ENCODE results near the gene ACAD9. TPM values are rescaled to one million over a fixed set of nuclear protein-coding genes. Genes with fewer than 3 reads are reported as not detected.
A peak's percentile ranks its signal among the peaks of the same experiment; 100 is the strongest.
"Not testable (repeated sequence)": the region's sequence is repeated elsewhere in the genome, so short reads cannot be mapped to it uniquely, and the experiment has no call there.

The ACAD9 gene
- total RNA-seq (2014; rRNA removed; shearing (Covaris generic)), result 34.5 and 35.8 TPM in 2 replicates

DNA sequence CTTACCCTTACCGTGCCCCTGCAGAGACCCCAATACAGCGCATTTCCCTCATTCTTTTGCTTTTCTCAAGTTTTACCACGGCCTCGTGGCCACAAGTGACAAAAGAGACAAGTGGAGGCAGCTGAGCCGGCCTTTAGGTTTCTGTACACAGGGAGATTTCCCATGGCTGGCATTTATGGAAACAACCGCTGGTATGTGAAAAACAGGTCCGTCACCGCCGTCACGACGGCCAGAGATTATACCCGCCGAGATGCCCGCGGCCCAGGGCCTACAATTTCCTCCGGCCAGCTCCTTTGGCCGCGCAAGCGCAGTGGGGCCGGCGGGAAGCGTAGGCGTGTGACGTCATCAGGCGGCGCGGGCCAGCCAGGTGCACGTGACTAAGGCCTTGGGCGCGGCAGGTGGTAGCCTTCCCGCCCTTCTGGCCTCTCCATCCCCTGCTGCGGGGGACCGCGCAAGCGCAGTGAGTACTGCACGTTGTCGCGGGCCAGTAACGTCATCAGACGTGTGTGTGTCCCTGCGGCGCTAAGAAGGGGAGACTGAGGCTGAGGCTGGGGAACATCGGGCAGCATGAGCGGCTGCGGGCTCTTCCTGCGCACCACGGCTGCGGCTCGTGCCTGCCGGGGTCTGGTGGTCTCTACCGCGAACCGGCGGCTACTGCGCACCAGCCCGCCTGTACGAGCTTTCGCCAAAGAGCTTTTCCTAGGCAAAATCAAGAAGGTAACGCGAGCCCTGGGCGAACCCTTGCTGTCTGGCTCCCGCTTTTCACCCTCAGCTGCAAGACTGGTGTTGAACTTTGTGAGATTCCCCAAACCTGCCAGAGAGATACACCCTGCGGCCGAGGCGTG is at the start of gene ACAD9:
TSS of gene ACAD9 (plus strand) at position 496 of the 845 bp plus-strand sequence. CDS start at position 568, 72 bp downstream.
- H3K9me3 ChIP-seq (replicated peaks), result no peaks in the 10 kb centered on the region
- peak within 1 kb of the TSS; percentile 95 for H3K27ac ChIP-seq
- peak; percentile 97 to 98 for DNase-seq
- H3K27me3 ChIP-seq, result no peaks in the 10 kb centered on the region
- peak within 1 kb of the TSS; percentile 85 for H3K4me3 ChIP-seq
- no peaks in the 10 kb centered on the region for H3K4me1 ChIP-seq
- peaks cover under 1% of the 10 kb centered on the region for H3K36me3 ChIP-seq

DNA sequence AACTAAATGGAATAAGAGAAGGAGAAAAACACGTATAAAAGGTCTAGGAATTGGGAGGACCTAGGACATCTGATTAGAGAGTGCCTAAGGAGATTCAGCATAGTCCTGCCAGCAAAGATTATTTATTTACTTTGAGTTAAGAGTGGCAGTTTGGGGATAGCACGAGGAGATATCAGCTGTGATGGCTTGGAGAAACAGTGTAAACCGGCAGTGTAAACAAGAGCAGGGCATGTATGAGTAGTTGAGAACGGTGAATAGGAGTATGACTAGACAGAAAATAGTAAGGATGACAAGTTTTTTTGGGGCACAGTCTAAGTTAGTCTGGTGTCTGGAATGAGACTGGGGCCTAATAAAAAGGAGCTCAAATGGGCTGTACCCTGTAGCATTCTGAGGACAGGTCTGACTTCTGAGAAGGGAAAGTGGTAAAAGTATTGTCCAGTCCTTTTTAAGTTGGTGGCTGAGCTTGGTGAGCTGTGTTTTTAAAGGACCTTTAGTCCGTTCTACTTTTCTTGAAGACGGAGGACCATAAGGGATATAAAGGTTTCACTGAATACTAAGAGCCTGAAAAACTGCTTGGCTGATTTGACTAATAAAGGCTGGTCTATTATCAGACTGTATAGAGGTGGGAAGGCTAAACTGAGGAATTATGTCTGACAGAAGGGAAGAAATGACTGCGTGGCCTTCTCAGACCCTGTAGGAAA is 49.3 kb upstream of the ACAD9 start:
- H3K27me3 ChIP-seq; H3K9me3 ChIP-seq (replicated peaks); H3K36me3 ChIP-seq; H3K4me1 ChIP-seq; H3K4me3 ChIP-seq; DNase-seq; H3K27ac ChIP-seq: not testable (repeated sequence)

DNA sequence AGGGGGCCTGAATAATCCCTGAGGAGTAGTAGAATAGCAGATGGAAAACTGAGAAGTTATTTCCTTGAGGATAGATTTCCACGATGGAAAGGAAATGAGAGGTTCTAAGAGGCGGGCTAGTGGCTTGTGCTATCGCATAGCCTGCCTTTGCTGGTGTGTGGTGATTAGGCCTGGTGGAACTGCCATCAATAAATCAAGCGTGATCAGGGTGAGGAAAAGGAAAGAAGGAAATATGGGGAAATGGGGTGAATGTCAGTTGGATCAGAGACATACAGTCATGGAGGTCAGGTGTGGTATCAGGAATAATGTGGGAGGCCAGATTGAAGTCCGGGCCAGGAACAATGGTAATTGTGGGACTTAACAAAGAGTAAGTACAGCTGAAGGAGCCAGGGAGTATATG is 48.7 kb upstream of the ACAD9 start:
- H3K36me3 ChIP-seq; H3K9me3 ChIP-seq (replicated peaks); H3K27me3 ChIP-seq; H3K4me3 ChIP-seq; H3K27ac ChIP-seq; H3K4me1 ChIP-seq; DNase-seq: not testable (repeated sequence)

DNA sequence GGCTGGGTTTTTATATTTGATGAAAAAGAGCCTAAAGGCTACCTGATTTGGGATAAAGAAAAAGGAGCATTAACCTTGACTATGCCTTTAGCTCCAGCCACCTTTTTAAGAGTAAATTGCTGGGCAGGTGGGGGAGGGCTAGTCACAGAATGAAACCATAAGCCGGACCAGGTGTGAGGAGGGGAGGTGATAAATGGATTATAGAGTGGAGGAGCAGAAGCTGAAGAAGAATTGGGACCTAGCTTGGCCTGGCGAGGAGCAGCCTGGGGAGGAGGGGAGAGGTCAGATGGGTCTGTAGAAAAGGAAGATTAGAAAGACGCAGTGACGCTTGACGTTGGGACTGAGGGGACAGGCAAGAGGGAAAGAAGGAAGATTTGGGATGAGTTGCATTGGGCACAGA is 46.4 kb upstream of the ACAD9 start:
- not testable (repeated sequence) for DNase-seq; H3K27me3 ChIP-seq; H3K27ac ChIP-seq; H3K4me3 ChIP-seq; H3K4me1 ChIP-seq; H3K9me3 ChIP-seq (replicated peaks); H3K36me3 ChIP-seq

DNA sequence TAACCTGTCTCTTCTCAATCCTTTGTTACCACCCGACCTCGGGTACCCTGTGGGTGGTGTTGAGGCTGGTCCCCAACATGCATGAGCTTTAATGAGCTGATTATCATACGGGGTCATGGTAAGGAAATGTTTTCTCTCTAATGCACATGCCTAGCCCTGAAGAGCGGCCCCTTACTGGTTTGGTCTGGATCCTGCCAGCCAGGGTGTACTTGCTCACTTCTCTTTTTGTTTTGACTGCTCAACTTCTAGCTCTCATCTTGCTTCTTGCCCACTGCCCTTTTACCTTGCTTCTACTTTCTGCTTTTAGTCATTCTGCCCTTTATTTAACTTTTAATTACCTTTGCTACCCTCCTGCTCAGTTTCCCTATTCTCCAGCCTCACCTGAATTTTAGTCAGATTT is 44.3 kb upstream of the ACAD9 start:
- H3K27me3 ChIP-seq, result no peaks in the 10 kb centered on the region
- H3K4me3 ChIP-seq, result no peak overlapping the region
- no peaks in the 10 kb centered on the region for H3K4me1 ChIP-seq
- H3K9me3 ChIP-seq (replicated peaks), result no peaks in the 10 kb centered on the region
- no peak overlapping the region for H3K27ac ChIP-seq
- DNase-seq, result no peak
- no peaks in the 10 kb centered on the region for H3K36me3 ChIP-seq

DNA sequence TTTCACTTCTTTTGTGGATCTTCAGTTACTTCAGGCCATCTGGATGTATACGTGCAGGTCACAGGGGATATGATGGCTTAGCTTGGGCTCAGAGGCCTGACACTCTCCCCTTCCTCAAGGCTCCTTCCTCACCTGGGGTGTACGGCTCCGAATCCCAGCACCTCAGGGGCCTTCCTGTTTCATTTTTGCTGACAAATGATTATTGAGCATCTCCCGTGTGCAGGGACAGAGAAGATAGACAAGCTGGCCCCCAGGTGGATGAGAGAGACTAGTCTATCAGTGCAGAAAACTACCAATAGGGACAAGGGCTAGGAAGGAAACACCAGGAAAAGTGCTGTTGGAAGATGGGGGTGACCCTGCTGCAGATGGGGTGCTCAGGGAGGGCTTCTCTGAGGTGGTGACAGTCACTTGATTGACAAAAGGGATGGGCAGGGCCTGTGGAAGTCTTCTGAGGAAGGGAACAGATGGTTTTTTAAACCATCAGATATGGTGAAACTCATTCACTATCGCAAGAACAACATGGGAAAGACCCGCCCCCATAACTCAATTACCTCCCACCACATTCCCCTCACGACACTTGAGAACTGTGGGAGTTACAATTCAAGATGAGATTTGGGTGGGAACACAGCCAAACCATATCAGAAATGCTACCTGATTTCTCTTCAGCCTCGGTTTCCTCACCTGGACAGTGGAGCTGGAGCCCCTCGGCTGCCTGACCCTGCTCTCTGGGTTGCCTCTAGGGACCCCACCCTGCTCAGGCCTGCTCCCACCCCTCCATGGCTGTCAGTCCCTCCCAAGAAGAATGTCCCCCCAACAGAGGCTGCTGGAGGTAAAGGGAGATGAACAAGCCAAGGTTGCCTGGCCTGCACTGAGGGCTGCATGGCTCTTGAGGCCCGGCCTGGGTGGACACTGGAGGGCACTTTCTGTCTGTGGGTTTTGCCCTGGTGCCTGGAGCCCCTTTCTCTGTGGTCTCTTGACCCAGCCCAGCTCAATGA is 37.2 kb upstream of the ACAD9 start:
- Histone ChIP-seq H3K9me3 (replicated peaks) (no peaks in the 10 kb centered on the region), H3K27me3 (no peaks in the 10 kb centered on the region), H3K27ac (no peak overlapping the region), H3K36me3 (no peaks in the 10 kb centered on the region), H3K4me3 (no peak overlapping the region), H3K4me1 (no peaks in the 10 kb centered on the region)
- no peak for DNase-seq

DNA sequence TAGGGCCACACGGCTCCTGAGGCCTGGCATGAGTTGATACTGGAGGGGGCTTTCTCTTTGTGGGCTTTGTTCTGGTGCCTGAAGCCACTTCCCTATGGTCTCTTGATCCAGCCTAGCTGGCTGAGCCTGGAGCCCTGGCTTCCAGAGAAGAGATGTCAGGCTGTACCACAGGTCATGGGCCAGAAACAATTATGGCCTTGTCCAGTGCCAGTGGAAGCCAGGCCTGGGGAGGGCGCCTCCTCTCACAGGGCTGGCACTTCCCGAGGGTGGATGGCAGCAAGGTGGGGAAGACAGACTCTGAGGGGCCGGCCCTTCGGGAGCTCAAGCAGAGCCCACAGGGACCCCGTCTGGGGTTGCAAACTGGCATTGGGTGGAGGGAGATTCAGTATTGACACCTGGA is 34.9 kb upstream of the ACAD9 start:
- Histone ChIP-seq H3K4me1 (no peaks in the 10 kb centered on the region), H3K27me3 (no peaks in the 10 kb centered on the region), H3K9me3 (replicated peaks) (no peaks in the 10 kb centered on the region), H3K36me3 (no peaks in the 10 kb centered on the region), H3K4me3 (no peak overlapping the region), H3K27ac (no peak overlapping the region)
- no peak for DNase-seq

DNA sequence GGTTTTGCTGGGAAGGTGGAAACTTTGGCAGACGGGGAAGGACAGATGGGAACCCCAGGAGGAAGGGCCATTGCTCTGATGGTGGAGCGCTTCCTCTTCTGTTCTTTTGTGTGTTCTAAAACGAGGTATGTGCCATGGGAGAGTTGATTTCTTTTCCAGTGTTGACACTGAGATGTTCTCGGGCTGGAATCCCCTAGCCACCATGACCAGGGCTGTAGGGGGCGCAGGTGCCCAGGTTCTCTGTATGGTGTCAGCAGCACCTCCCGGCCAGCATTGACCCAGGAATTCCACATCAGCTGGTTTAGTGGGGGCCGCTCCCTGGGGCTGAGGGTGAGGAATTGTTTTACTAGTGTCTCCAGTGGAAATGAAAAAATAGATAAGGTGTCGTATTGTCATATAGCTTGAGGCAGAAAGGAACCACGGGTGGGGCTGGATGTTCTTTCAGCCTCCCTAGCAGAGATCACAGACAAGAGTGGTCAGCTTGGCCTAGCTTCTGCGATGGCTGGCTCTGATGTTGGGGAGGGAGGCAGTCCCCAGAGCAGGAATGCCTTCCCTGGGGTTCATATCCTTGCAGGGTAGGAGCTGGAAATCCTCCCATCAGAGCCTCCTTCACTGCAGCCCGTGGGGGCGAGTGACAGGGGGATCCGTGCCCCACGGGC is 34.2 kb upstream of the ACAD9 start:
- Histone ChIP-seq H3K36me3 (no peaks in the 10 kb centered on the region), H3K4me1 (no peaks in the 10 kb centered on the region), H3K4me3 (no peak overlapping the region), H3K27ac (no peak overlapping the region), H3K27me3 (no peaks in the 10 kb centered on the region), H3K9me3 (replicated peaks) (no peaks in the 10 kb centered on the region)
- DNase-seq, result no peak

DNA sequence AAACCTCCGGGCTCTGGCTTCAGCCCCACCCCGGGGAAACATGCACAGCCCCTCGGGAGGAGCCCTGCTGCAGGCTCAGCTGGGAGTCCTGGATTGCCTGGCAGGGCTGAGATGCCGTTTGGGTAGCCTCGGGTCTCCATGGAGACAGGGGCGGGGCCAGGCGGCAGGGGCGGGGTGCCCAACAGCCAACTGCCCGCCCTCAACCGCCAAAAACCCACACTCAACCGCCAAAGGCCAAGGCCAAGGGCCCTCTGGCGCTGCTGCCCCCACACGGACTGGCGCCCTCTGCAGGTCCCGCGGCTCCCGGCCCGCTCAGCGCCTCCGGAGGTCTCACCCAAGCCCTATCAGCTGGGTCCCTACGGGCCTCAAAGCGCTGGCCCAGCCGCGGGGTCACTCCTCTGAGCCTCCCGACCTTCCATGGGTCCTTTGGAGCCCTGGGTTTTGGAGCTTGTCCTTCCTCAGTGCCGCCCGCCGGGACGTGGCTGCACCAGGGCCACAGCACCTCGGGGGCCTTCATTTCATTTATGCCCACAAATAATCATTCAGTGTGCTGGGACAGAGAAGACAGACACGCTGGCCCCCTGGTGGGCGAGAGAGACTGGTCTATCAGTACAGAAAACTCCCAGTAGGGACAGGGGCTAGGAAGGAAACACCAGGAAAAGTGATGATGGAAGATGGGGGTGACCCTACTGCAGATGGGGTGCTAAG is 33.5 kb upstream of the ACAD9 start:
- Histone ChIP-seq H3K9me3 (replicated peaks) (no peaks in the 10 kb centered on the region), H3K27me3 (no peaks in the 10 kb centered on the region), H3K4me3 (no peak overlapping the region), H3K36me3 (no peaks in the 10 kb centered on the region), H3K27ac (no peak overlapping the region), H3K4me1 (no peaks in the 10 kb centered on the region)
- no peak for DNase-seq

DNA sequence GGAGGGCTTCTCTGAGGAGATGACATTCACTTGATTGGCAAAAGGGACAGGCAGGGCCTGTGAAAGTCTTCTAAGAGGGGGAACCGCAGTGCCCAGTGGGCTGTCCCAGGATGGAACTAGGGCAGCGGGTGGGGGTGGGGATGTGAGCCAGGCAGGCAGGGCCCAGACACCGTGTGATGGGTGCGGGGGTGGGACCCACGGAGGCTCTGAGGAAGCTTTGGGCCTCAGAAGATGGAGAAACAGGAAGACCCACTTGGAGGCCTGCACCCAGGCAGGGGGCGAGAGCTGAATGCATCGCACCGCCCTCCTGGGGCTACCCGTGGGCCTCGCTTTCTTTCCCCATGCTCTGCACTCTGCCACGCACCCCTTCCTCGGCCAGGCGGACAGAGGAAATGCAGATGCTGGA is 32.9 kb upstream of the ACAD9 start:
- no peaks in the 10 kb centered on the region for H3K9me3 ChIP-seq (replicated peaks)
- H3K36me3 ChIP-seq, result no peaks in the 10 kb centered on the region
- H3K4me3 ChIP-seq, result no peak overlapping the region
- no peaks in the 10 kb centered on the region for H3K27me3 ChIP-seq
- H3K4me1 ChIP-seq, result no peaks in the 10 kb centered on the region
- no peak for DNase-seq
- H3K27ac ChIP-seq, result no peak overlapping the region

DNA sequence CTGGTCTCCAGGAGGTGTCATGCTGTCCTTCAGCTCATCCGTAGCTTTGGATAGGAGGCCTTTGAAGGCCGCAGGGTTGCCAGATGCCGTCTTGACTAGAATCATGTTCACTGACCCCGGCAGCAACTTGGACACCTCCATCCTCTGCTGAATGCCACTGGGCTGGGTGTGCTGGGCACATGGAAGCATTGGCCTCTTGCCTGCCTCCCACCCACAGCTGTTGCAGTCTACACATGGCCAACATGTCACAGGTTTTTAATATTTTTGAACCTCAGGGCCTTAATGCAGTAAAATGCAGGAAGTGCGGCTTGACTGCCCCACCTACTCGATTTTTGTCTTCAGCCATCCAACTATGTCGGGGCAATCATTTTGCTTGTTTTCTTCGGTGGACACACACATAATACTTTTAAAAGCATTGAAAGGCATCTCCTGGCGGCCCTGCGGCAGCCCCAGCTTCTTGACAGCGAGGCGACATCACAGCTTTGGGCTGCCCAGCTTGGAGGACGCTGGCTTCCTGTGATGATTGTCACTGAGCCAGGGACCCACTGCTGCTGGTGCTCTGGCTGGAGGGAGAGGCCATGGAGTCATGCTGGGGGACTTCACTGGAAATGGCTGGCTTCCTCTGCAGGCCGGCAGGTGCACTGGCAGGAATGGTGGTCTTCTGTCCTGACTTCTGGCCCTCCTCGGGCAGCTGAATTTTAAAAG is 31.6 kb upstream of the ACAD9 start:
- H3K4me1 ChIP-seq, result no peaks in the 10 kb centered on the region
- no peaks in the 10 kb centered on the region for H3K36me3 ChIP-seq
- no peak overlapping the region for H3K27ac ChIP-seq
- no peak overlapping the region for H3K4me3 ChIP-seq
- H3K9me3 ChIP-seq (replicated peaks), result no peaks in the 10 kb centered on the region
- no peak for DNase-seq
- no peaks in the 10 kb centered on the region for H3K27me3 ChIP-seq

DNA sequence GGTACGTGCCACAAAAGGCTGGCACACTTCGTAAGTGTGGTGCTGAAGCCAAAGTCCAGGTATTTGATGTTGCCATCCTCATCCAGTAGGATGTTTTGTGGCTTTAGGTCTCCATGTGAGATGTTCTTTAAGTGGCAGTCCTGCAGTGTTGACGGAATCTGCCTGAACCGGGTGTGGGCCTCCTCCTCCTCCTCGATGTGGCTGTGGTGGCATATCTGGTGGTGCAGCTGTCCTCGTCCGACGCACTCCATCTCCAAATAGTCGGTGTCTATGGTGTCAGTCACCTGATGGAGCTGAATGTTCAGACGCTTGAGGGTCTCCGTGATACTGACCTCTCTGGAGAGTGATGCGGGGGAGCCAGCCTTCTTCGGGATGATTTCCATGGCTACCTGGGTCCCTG is 30.5 kb upstream of the ACAD9 start:
- Histone ChIP-seq H3K27me3 (no peaks in the 10 kb centered on the region), H3K27ac (no peak overlapping the region), H3K36me3 (no peaks in the 10 kb centered on the region), H3K9me3 (replicated peaks) (no peaks in the 10 kb centered on the region), H3K4me1 (no peaks in the 10 kb centered on the region), H3K4me3 (no peak overlapping the region)
- no peak for DNase-seq

DNA sequence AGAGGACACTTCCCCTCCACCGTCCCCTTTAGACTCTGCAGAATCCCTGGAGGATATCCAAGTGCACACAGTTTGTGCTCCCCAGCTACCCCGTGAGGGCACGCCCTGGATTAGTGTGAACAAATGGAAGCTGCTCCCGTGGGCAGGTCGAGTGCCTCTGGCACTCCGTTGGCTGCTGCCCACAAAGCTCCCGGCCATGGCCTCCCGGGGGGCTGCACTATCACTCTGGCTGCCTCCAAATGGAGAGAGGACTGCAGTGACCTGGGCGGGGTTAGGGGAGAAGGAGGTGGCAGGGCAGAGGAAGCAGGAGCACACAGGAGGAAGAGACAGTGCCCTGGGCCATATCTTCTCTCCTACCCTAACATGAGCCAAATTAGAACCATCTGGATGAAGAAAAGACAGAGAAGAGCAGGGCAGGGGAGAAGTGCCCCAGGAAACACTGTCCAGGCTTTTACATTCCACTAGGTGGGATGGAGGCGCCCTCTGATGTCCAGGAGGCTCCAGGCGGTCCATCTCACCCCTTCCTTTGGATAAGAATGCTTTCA is 29.4 kb upstream of the ACAD9 start:
- Histone ChIP-seq H3K27me3 (no peaks in the 10 kb centered on the region), H3K36me3 (no peaks in the 10 kb centered on the region), H3K9me3 (replicated peaks) (peaks cover 7% of the 10 kb centered on the region; the same call in 1 of the 2 replicates), H3K4me3 (0 out of 2 replicates have a peak overlapping the region, but pooled peaks have one; percentile 7), H3K4me1 (no peaks in the 10 kb centered on the region), H3K27ac (no peak overlapping the region)
- DNase-seq, result peak; percentile 66 to 71
